HG03342 (cell line): Measurements from ENCODE around the gene NUDT11.
"Not testable (repeated sequence)": the region's sequence is repeated elsewhere in the genome, so short reads cannot be mapped to it uniquely, and the experiment has no call there.

ENCODE experiments used
- ATAC-seq: cut with Tn5 transposase; IDR thresholded peaks from one replicate; pipeline ENCODE4 v1.9.1; 2021; ENCODE audit warnings: mild to moderate bottlenecking, moderate library complexity; ENCODE audit not compliant: unreplicated experiment

The NUDT11 gene

DNA sequence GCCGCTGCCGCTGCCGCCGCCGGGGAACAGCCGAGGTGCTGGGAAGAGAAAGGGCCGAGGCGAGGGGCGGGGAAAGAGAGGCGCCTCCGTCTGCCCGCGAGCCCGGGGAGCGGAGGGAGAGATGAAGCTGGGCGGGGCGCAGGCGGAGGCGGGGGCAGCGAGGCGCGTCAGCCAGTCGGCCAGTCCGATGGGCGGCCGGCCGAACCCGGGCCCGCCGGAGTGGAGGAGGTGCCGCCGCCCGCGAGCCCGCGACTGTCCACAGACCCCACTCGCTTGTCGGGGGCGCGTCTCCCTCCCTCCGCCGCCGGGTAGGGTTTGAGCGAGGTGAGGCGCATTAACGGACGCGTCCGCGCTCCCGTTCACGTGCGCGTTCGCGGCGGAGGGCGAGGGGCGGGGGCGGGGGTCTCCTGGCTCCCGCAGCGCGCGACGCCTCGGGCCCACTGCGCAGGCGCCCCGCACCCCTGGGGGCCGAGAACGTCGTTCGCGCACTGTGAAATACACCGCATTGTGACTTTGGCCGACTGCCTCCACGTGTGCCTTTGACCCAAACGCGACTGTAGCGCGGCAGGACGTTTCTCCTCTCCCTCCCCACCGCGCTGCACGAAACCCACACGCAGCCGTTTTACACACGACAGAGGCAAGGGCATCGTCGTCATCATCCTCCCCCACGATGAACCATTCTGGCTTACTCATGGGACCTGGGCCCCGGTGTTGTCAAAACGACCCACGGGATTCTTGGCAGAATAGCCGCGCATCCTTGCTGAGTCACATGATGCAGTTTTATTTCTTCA, at the start of gene NUDT11:
Gene NUDT11, minus strand, starts transcription at position 92 of the 791 bp plus-strand sequence. CDS start 148 bp downstream, outside the sequence.
- ATAC-seq = no peak

DNA sequence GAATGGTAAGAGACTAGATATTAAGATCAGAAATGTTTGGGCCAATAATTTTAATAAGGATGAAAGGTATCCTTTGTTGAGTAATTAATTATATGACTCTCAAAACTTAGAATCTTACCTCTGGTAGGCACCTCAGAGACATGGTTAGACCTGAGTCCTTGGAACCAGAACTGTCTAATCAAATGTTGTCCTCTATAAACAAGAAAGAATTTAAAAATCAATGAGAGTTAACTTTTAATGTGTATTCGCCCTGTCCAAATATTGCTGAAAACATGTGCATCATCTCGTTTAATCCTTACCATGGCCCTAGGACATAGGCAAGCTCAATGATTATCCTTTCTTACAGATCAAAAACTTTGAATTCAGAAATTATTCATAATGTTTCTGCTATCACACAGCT, 24.0 kb upstream of the NUDT11 start:
- ATAC-seq = no peak

DNA sequence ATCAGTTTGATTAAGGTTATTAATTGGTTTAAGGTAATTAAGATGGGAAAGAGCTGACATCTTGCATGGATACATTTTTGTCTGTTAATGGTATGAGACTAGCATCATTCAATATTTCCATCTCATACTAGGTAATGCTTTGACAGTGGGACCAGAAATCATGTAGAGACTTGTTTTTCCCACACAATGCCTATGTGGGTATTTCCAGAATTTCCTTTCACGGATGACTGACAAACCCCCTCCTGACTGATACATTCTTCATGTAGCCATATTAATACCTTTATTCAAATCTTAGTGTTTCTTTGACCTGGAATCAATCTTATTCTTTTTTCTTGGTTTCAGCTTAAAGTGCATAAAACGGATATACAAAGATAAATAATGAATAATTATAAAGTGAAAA, 22.7 kb upstream of the NUDT11 start:
- not testable (repeated sequence) for ATAC-seq

DNA sequence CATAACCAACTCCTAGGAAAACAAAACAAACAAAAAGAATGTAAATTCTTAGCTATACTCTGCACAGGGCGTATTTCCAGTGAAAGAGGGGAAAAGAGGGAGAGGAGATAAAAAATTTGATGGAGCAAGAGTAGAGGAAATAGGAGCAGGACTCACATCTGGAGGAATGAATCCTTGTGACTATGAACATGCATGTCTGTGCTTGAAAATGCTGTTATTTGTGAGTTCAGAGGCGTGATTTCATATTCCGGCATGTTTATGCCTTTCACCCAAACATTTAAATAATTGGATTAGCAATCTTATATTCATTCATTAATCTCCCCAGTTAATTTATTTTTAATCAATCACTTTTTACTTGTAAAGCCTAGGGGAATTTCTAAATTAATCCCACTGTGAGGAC, 11.2 kb upstream of the NUDT11 start:
- ATAC-seq = no peak

DNA sequence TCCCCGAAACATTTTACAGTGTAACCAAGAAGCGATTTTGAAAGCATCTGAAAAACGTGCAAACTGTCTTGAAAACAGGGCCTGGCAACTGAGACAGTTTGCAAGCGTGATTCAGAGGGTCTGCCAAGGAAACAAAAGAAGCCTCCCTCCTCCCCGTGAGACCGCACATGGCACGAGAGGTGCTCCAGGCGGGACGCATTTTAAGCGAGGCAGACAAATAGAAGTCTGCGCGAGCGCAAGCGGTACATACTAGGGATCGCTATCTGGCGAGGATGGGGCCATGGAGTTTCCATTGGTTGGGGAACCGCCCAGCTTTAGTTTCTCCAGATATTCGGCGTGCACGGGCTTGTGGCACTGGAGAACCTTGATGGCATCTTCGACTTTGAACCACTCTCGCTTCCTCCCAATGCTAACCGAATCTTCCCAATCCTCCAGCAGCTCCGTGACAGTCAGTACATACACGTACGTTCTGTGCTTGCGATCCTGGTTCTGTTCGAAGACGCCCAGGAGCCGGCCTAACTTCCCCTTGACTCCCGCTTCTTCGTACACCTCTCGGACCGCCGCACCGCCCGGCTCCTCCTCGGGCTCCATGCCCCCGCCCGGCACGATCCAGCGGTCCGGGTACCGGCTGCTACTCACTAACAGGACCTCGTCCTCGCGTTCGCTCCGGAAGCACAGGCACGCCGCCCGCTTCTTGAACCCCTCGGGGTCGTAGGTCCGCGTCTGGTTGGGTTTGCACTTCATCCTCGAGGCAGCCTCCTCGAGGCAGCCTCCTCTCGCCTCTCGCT, 497 bp downstream of the NUDT11 start:
- ATAC-seq = not testable (repeated sequence)

DNA sequence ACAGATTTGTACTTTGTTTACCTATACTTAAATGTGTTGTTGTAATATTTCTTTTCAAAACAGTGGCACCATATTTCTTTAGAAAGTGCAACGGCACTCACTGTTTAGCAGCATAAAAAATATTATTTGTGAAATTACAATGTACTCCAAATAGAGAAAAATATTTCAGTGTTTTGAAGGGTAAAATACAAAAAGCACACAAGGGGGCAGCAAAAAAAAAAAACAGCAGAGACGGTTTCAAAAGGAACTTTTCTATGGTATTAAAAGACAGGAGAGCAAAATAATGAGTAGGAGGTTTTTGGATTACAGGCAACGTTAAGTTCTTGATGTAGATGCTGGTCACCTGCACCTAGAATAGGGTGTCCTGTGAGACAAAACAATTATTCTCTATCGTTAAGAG, 2.0 kb downstream of the NUDT11 start:
- ATAC-seq = no peak

DNA sequence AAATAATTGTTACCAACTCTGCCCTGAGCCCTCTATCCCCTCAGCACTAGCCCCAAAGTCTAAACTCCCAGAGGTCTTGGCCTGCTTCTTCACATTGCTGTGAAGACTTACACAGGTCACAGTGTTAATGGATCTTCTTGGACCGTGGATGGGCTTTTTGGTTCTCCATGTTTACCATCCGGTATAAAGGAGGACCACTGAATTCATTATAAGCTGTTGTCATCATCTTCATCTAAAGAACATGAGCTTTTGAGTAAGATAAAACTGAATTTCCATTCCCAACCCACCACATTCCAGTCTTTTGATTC, 8.5 kb downstream of the NUDT11 start:
- ATAC-seq = no peak

DNA sequence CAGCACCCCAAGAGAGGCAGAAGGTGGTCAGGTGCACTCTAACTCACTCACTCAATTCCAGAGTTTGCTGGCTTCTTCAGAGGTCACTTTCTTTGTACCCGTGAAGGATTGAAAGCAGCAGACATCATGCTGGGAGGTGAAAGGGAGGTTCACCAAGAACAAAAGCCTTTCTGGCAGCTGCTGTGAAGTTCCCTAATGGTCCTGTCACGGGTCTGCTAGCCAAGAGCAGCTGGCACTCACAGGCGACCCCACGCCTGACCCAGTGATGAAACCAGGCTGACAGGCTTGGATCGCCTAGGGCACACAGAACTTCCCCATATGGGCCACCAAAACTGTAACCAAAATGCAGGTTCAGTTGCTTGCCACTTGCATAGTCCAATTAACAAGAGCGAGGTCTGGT, 11.8 kb downstream of the NUDT11 start:
- no peak for ATAC-seq

DNA sequence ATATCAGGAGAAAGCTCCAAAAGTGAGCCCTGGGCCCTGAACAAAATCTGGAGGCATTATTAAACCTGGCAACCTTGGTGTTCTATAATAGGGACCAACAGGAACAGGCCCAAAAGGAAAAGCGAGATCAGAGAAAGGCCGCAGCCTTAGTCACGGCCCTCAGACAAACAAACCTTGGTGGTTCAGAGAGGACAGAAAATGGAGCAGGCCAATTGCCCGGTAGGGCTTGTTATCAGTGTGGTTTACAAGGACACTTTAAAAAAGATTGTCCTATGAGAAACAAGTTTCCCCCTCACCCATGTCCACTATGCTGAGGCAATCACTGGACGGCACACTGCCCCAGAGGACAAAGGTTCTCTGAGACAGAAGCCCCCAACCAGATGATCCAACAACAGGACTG, 14.0 kb downstream of the NUDT11 start:
- not testable (repeated sequence) for ATAC-seq

DNA sequence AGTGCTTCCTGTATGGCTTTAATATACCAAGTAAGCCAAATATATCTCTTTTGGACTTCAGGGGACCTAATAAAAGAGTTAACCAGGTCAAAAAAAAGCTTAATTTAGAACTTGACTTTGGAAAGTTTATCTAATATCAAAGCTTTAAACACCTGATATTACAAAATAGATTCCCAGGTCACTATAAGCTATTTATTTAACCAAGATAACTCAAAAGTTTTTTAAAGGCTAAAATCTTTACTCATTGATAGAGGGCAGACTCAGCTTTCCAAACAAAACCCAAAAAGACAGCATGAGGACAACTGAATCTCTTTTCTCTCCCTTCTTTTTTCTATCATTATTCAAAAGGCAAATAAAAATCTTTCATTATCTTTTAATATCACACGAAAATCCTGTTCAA, 19.5 kb downstream of the NUDT11 start:
- ATAC-seq = no peak

DNA sequence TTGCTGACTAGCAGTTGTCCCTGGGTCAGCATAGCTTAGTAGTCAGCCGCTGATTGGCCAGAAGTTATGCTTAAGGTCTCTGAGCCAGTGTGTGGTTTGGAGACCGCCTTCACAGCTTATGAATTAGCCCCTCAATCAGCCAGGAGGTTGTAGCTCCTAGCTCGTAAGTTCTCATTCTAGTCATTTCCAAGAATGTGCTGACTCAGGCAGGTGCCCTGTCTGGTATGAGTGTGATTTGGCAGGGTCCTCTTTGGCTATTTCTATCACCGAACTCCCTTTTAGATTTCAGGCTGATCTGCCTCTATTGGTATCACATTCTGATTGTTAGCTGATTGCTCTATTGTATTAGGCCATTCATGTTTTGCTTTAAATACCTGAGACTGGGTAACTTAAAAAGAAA, 33.1 kb downstream of the NUDT11 start:
- no peak for ATAC-seq

DNA sequence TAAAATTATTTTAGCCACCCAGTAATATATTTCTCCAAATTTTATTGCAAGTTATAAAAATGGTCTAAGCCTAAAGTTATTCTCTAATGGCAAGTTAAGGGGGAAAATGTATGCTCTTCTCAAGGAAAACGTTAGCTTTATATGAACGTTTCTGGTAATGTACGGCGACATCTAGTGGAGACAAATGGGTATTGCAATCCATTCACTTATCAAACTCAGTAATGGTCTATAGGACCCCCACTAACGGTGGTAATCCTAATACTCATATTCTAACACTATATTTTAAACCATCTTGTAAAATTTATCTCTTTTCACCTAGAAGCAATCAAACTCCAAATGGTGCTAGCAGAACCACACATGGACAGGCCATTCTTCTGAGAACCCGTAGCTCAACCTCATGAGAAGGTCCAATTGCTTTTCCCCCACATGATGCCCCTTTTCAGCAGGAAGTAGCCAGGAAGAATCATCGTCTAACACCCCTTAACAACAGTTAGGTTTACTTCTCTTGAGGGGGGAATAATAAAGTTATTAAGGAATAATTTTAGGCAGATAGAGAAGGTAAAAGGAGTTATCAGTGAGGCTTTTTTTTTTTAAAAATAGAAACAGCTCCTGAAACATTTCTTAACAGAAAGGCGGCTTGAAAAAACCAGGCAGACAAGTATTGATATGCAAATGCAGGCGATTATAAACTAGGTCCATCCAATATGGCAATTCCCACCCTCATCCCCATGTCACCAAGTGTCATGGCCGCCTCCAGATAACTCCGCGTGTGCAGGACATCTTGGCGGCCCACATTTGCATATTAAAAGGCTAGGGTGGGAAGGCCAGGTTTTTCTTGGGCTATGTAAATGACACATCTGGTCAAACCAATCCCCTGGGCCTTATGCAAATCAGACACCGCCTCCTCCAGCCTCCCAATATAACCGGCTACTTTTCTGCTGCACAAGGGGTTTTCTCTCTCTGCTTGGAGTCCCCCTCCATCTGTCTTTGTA, 35.0 kb downstream of the NUDT11 start:
- ATAC-seq = no peak

DNA sequence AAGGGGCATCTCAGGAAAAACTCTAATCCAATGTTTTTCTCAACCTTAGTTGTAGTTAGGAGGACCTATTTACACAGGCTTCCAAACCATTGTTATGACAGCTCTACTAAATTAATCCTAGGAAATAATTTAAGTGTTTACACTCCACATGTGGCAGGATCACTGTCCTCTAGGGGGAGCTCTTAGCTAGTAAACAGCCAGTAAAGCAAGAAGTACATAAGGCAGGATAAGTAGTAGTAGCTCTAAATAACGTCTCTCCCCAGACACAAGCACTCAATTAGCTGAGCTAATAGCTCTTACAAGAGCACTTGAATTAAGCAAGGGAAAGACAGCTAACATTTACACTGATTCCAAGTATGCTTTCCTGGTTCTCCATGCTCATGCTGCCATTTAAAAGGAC, 37.3 kb downstream of the NUDT11 start:
- no peak for ATAC-seq

DNA sequence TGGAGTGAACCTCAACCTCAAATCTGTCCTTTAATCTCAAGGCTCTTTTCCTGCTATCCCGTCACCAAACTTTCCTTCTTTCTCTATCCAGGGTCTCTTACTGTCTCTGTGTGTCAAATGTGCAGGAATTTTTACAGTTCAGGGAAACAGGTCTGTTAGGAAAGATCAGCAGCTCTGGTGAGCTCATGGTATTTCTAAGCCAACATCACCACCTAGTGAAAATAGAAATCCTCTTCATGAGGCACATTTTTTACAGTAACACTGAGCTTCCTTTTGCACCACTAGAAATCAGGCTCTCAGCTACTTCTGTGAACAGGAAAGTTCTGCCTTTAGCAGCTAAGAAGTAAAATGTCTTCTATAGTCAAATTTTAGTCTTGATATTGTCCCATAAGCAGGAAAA, 39.6 kb downstream of the NUDT11 start:
- ATAC-seq = no peak

DNA sequence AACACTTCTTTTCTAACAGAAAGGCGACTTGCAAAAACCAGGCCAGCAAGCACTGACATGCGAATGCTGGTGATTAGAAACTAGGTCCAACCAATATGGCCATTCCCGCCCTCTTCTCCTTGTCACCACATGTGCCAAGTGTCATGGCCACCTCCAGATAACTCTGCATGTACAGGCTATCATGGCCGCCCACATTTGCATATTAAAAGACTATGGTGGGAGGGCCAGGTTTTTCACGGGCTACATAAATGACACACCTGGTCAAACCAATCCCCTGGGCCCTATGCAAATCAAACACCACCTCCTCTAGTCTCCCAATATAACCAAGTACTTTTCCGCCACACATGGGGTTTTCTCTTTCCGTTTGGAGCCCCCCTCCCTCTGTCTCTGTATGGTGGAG, 40.1 kb downstream of the NUDT11 start:
- no peak for ATAC-seq

DNA sequence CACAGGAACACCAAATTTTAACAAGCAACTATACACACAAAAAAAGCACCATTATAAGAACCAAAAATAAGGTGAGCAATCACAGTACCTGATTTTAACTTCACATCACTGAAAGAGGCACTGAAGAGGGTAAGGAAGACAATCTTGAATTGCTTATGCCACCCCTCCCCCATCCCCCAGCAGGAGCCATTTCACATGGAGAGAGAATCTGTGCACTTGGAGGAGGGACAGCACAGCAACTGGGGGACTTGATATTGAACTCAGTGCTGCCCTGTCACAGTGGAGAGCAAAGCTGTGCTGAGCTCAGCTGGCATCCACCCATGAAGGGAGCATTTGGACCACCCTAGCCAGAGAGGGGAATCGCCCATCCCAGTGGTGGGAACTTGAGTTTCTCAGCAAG, 56.0 kb downstream of the NUDT11 start:
- ATAC-seq = no peak
